Measurements from ENCODE around the gene C3orf20. TPM values are rescaled to one million over a fixed set of nuclear protein-coding genes. Genes with fewer than 3 reads are reported as not detected.

Gene C3orf20
- total RNA-seq, 1 experiment from 2014 or later = not detected

DNA sequence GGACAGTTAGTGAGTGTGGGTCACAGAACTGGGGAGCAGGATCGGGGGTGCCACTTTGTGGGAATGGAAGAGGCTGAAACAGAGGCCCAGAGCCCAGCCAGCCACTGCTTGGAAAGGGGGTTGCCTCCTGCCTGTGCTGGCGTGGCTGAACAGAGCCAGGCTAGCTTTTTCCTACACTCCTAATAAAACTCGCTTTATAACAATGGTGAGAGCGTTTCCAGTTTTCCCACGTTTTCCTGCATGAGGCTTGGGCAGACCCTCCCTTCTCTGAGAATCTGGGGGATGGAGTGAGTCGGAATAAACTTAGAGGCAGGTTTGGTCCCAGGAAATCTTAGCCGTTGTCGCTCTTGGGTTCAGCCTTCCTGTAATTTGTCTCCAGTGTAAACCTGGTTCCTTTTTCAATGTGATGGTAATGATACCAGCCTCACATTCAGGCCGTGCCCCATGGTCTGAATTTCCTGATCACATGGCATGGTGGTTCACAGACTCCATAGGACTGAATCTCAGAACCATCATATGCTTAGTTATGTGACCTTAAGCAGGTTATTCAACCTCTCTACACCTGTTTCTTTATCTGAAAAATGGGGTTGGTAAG is 137.4 kb downstream of the C3orf20 start:
- DNase-seq (ENCODE audit: low read depth) = no peak
- in situ Hi-C loops (cut with HindIII; ENCODE audit: low pct_unique_long_range_greater_than_20kb, low sequenced_read_pairs) = no loop called here

DNA sequence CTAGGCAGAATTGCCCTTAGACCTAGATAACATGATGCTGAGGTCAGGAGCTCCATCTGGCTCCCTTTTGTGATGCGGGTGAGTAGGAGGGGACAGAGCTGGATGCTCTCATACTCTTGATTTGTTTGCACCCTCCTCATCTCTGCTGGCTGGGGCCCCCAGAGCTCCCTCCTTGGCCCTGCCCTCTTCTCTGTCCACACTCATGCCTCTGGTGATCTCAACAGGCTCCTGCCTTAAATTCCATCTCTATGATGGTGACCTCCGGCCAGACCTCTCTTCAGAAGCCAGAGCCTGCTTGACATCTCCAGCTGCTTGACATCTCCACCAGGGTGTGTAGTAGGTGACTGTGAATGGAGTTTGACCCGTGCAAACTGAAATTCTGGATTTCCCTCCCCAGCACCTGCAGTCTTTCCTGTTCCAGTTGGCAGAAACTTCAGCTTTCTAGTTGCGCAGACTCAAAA is 139.5 kb downstream of the C3orf20 start:
- DNase-seq (ENCODE audit: low read depth) = no peak
- in situ Hi-C loops (cut with HindIII; ENCODE audit: low pct_unique_long_range_greater_than_20kb, low sequenced_read_pairs) = no loop called here

DNA sequence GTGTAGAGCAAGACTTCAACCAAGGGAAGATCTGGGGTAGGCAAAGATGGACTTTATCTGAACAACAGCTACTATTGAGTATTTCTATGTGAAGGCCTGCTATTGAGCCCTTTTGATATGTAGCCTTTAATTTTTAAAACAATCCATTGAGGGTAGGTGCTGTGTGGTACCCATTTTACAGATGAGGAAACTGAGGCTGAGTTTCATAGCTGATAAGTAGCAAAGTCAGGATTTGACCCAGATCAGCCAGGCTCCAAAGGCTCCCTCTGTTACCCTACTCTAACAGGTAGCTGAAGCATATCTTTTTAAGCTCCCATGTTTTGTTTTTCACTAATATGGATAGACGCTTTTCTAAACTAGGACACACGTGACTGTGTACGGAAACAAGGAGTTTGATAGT is 141.4 kb downstream of the C3orf20 start:
- no peak for DNase-seq (ENCODE audit: low read depth)
- in situ Hi-C loops (cut with HindIII; ENCODE audit: low pct_unique_long_range_greater_than_20kb, low sequenced_read_pairs) = no loop called here

DNA sequence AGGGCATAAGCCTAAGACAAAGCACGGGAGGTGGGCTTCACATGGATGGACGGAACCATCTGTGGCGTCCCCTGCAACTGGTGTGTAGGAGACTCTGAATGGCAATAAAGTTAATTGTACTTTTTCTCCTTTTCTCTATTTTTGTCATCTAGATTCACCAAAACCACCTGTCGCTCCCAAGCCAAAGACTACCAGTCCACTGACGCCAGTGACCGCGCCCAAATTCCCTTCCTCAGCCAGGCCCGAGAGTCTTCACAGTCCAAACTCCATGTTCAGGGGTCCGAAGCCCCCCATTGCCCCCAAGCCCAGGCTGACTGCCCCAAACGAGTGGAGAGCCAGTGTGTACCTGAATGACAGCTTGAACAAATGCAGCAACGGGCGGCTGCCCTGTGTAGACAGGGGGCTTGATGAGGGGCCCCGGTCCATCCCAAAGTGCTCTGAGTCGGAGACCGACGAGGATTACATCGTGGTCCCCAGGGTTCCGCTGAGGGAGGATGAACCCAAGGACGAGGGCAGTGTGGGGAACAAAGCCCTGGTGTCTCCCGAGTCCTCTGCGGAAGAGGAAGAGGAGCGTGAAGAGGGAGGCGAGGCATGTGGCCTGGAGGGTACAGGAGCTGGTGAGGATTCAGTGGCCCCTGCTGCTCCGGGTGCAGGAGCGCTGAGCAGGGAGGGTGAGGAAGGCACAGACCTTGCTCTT is 144.0 kb downstream of the C3orf20 start, which contains the start of gene FGD5:
Gene FGD5, plus strand, starts transcription at position 159 of the 697 bp plus-strand sequence. Its CDS starts 110 bp downstream, at position 269.
- in situ Hi-C loops (cut with HindIII; ENCODE audit: low pct_unique_long_range_greater_than_20kb, low sequenced_read_pairs) = no loop called here
- DNase-seq (ENCODE audit: low read depth) = no peak

DNA sequence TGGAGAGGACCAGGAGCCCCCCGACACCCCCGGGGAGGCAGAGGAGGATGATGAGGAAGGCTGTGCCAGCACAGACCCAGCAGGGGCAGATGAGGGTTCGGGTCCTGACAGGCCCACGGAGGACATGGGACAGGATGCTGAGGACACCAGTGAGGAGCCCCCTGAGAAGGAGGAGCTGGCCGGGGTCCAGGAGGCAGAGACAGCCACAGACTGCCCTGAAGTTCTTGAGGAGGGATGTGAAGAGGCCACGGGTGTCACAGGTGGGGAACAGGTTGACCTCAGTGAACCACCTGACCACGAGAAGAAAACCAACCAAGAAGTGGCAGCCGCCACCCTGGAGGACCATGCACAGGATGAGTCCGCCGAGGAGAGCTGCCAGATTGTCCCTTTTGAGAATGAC is 144.7 kb downstream of the C3orf20 start:
- no peak for DNase-seq (ENCODE audit: low read depth)
- in situ Hi-C loops (cut with HindIII; ENCODE audit: low pct_unique_long_range_greater_than_20kb, low sequenced_read_pairs) = no loop called here

DNA sequence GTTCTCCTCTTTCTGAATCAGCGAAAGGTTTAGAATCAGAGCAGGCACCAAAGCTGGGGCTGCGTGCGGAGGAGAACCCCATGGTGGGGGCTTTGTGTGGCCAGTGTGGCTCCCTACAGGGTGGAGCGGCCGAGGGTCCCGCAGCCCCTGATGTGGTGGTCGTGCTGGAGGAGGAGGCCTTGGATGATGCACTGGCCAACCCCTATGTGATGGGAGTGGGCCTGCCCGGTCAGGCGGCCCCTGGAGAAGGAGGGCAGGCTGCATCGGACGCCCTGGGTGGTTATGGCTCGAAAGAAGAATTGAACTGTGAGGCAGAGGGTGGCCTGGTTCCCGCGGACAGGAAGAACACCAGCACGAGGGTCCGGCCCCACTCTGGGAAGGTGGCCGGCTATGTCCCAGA is 145.2 kb downstream of the C3orf20 start:
- DNase-seq (ENCODE audit: low read depth) = no peak
- in situ Hi-C loops (cut with HindIII; ENCODE audit: low pct_unique_long_range_greater_than_20kb, low sequenced_read_pairs) = no loop called here

DNA sequence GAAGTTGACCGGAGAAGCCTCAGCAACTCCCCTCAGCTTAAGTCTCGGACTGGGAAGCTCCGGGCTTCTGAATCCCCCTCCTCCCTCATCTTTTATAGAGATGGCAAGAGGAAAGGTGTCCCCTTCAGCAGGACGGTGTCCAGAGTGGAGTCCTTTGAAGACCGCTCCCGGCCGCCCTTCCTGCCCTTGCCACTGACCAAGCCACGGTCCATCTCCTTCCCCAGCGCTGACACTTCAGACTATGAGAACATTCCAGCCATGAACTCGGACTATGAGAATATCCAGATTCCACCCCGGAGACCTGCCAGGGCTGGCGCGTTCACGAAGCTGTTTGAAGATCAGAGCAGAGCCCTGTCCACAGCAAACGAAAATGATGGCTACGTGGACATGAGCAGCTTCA is 146.2 kb downstream of the C3orf20 start:
- in situ Hi-C loops (cut with HindIII; ENCODE audit: low pct_unique_long_range_greater_than_20kb, low sequenced_read_pairs) = no loop called here

DNA sequence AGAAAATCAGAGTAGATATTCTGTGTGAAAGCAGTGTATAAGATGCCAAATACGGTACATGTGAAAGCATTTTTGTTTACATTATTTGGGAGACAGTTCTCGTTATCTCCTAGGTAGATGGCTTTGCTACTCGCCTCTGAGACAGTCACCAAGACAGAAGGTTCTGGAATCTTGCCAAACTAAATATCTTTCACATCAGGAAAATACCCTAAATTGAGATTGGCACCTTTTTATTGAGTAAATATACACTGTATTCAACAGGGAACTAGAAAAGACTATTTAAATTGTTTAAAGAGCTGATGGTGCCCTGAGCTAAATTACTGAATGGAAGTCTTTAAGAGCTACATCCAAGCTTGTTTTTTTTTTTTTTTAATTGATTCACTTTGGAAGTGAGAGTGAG is 147.2 kb downstream of the C3orf20 start:
- no peak for DNase-seq (ENCODE audit: low read depth)
- in situ Hi-C loops (cut with HindIII; ENCODE audit: low pct_unique_long_range_greater_than_20kb, low sequenced_read_pairs) = no loop called here

More for the DNA sequence above, 146.2 kb downstream of the C3orf20 start:
- DNase-seq (ENCODE audit: low read depth) = no peak

Other genes with a start within 250 kb of the C3orf20 start
- 0.68 TPM in 1 of 2 replicates, not detected in the other for gene GRIP2, start 134.8 kb upstream of the C3orf20 start, total RNA-seq (2014; rRNA removed; shearing (Covaris generic); ENCODE audit: low replicate concordance)
- gene CCDC174, start 23.4 kb upstream of the C3orf20 start, total RNA-seq (2014; rRNA removed; shearing (Covaris generic); ENCODE audit: low replicate concordance) = 7.1 and 23.3 TPM in 2 replicates
- not detected in 2 replicates for gene FGD5, start 143.8 kb downstream of the C3orf20 start, total RNA-seq (2014; rRNA removed; shearing (Covaris generic); ENCODE audit: low replicate concordance)